GM23338 (cell line): ENCODE measurements around the gene NR1I2. TPM values are rescaled to one million over a fixed set of nuclear protein-coding genes. Genes with fewer than 3 reads are reported as not detected.

Source experiments
- ATAC-seq: fragments of 200-7000 bp; cut with Tn5 transposase; 3 replicates; pipeline ENCODE4 v1.9.1; 2020
- DNase-seq: peaks from one replicate; pipeline ENCODE4 v3.0.0-alpha.2; 2015; ENCODE audit warnings: low spot score
- H2AFZ ChIP-seq: fragments of 200-600 bp; sonication (generic); 2 replicates; pipeline ENCODE4 v1.8.0; 2016; ENCODE audit warnings: antibody characterized with exemption, mild to moderate bottlenecking, moderate library complexity
- H3F3A ChIP-seq: fragments of 200-600 bp; sonication (generic); replicated peaks from 2 replicates; pipeline ENCODE4 v1.8.0; 2017; ENCODE audit warnings: antibody characterized with exemption, mixed run types, low read depth
- H3K27ac ChIP-seq: fragments of 200-600 bp; sonication (generic); 2 replicates; pipeline ENCODE4 v1.6.1; 2016; ENCODE audit warnings: low read depth
- H3K27me3 ChIP-seq: fragments of 200-600 bp; sonication (generic); 2 replicates; pipeline ENCODE4 v1.8.0; 2016; ENCODE audit warnings: mild to moderate bottlenecking, mixed run types, moderate library complexity; ENCODE audit not compliant: insufficient read depth
- H3K36me3 ChIP-seq: fragments of 200-600 bp; sonication (generic); 2 replicates; pipeline ENCODE4 v1.8.0; 2016; ENCODE audit warnings: mild to moderate bottlenecking; ENCODE audit not compliant: insufficient read depth
- H3K4me1 ChIP-seq: fragments of 200-600 bp; sonication (generic); 2 replicates; pipeline ENCODE4 v1.8.0; 2016; ENCODE audit warnings: mild to moderate bottlenecking, moderate library complexity; ENCODE audit not compliant: insufficient read depth
- H3K4me2 ChIP-seq: fragments of 200-600 bp; sonication (generic); 2 replicates; pipeline ENCODE4 v1.7.1; 2017; ENCODE audit warnings: mixed run types
- H3K4me3 ChIP-seq: fragments of 200-600 bp; sonication (generic); 2 replicates; pipeline ENCODE4 v1.6.1; 2016; ENCODE audit warnings: mixed run types
- H3K79me2 ChIP-seq: fragments of 200-600 bp; sonication (generic); replicated peaks from 2 replicates; pipeline ENCODE4 v1.8.0; 2017; ENCODE audit warnings: mild to moderate bottlenecking; ENCODE audit not compliant: insufficient read depth
- H3K9me2 ChIP-seq: fragments of 200-600 bp; sonication (generic); 2 replicates; pipeline ENCODE4 v1.8.0; 2017; ENCODE audit not compliant: insufficient read depth
- H4K20me1 ChIP-seq: fragments of 200-600 bp; sonication (generic); replicated peaks from 2 replicates; pipeline ENCODE4 v1.8.0; 2017; ENCODE audit warnings: mild to moderate bottlenecking; ENCODE audit not compliant: insufficient read depth
- H3K27ac Mint-ChIP-seq: 2 replicates; pipeline ENCODE4 v1.8.0; 2020; ENCODE audit warnings: inconsistent platforms, mild to moderate bottlenecking, moderate library complexity, mixed read lengths
- H3K27me3 Mint-ChIP-seq: 3 replicates; pipeline ENCODE4 v1.8.0; 2022; ENCODE audit warnings: low read depth, mild to moderate bottlenecking, moderate library complexity, mixed read lengths, inconsistent platforms; ENCODE audit not compliant: insufficient read depth, poor library complexity
- H3K36me3 Mint-ChIP-seq: 3 replicates; pipeline ENCODE4 v1.8.0; 2021; ENCODE audit warnings: low read depth, mild to moderate bottlenecking, inconsistent platforms, moderate library complexity, mixed read lengths
- H3K4me1 Mint-ChIP-seq: 3 replicates; pipeline ENCODE4 v1.8.0; 2020; ENCODE audit warnings: mild to moderate bottlenecking, inconsistent platforms, mixed read lengths
- H3K4me3 Mint-ChIP-seq: 3 replicates; pipeline ENCODE4 v1.8.0; 2021; ENCODE audit warnings: moderate library complexity, mild to moderate bottlenecking, inconsistent platforms, mixed read lengths
- H3K9me3 Mint-ChIP-seq: 3 replicates; pipeline ENCODE4 v1.8.0; 2020; ENCODE audit warnings: moderate library complexity, mild to moderate bottlenecking, inconsistent platforms, mixed read lengths
- JUNB ChIP-seq: IDR thresholded peaks from one replicate; pipeline ENCODE4 v1.6.1; 2016; ENCODE audit warnings: antibody characterized with exemption; ENCODE audit not compliant: unreplicated experiment
- NANOG ChIP-seq: IDR thresholded peaks from 2 replicates; pipeline ENCODE4 v1.6.1; 2016; ENCODE audit warnings: antibody characterized with exemption, borderline replicate concordance
- STAT1 ChIP-seq: IDR thresholded peaks from one replicate; pipeline ENCODE4 v1.6.1; 2016; ENCODE audit warnings: antibody characterized with exemption; ENCODE audit not compliant: unreplicated experiment
- ZNF114 ChIP-seq: fragments of 250-450 bp; sonication (Bioruptor Pico); IDR thresholded peaks from 2 replicates; pipeline ENCODE4 v1.5.0; 2020; ENCODE audit warnings: mild to moderate bottlenecking, moderate library complexity
- polyA plus RNA-seq: library from polyadenylated mRNA; unstranded; fragments of >200 nt; fragmentation: Nextera tagmentation; extraction: Ambion mirVana; gene quantifications from 2 replicates; pipeline ENCODE4 v1.2.1, GENCODE V29; 2016
- total RNA-seq: library from RNA; depleted of rRNA; stranded (reverse); fragments of >200 nt; shearing (Covaris generic); gene quantifications from 2 replicates; pipeline ENCODE4 v1.2.3, GENCODE V29; 2014
- TF ChIP-seq, protein P1 (sequence below): fragments of 250-450 bp; sonication (Bioruptor Pico); IDR thresholded peaks from 2 replicates; pipeline ENCODE4 v1.5.0; 2020; ENCODE audit warnings: mild to moderate bottlenecking, moderate library complexity
- TF ChIP-seq, protein P2 (sequence below), 2 experiments: fragments of 200-600 bp in 1 of 2; sonication (generic) in 1 of 2; conservative IDR thresholded peaks; 2 replicates each; pipeline versions ENCODE4 v1.5.1 to v1.6.1; 2016 to 2017; ENCODE audit warnings: antibody characterized with exemption in 2 of 2, low read depth in 2 of 2, mild to moderate bottlenecking in 2 of 2, moderate library complexity in 1 of 2

NR1I2 gene
- total and polyA plus RNA-seq, 2 experiments from 2014 or later, result 0.89 to 4.4 TPM

DNA sequence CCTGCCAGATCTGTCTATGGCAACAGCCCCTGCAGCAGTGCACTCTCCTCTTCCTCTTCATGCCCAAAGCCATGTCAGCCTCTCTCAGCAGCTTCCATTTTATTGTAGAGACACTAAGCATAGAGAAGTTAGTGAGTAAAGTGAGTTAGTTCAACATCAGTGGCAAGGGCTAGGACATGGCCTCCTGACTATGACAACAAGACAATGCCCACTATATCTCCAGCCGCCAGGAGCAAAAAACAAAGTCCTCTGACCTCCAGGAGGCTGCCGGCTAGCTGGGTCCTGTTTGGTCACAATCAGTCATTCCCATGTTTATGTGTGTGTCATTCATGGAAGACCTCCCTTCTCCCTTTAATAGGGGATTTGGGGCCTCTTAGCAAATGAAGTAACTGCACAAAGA, 14.9 kb downstream of the NR1I2 start (continued):
- TF ChIP-seq, protein P1, sequence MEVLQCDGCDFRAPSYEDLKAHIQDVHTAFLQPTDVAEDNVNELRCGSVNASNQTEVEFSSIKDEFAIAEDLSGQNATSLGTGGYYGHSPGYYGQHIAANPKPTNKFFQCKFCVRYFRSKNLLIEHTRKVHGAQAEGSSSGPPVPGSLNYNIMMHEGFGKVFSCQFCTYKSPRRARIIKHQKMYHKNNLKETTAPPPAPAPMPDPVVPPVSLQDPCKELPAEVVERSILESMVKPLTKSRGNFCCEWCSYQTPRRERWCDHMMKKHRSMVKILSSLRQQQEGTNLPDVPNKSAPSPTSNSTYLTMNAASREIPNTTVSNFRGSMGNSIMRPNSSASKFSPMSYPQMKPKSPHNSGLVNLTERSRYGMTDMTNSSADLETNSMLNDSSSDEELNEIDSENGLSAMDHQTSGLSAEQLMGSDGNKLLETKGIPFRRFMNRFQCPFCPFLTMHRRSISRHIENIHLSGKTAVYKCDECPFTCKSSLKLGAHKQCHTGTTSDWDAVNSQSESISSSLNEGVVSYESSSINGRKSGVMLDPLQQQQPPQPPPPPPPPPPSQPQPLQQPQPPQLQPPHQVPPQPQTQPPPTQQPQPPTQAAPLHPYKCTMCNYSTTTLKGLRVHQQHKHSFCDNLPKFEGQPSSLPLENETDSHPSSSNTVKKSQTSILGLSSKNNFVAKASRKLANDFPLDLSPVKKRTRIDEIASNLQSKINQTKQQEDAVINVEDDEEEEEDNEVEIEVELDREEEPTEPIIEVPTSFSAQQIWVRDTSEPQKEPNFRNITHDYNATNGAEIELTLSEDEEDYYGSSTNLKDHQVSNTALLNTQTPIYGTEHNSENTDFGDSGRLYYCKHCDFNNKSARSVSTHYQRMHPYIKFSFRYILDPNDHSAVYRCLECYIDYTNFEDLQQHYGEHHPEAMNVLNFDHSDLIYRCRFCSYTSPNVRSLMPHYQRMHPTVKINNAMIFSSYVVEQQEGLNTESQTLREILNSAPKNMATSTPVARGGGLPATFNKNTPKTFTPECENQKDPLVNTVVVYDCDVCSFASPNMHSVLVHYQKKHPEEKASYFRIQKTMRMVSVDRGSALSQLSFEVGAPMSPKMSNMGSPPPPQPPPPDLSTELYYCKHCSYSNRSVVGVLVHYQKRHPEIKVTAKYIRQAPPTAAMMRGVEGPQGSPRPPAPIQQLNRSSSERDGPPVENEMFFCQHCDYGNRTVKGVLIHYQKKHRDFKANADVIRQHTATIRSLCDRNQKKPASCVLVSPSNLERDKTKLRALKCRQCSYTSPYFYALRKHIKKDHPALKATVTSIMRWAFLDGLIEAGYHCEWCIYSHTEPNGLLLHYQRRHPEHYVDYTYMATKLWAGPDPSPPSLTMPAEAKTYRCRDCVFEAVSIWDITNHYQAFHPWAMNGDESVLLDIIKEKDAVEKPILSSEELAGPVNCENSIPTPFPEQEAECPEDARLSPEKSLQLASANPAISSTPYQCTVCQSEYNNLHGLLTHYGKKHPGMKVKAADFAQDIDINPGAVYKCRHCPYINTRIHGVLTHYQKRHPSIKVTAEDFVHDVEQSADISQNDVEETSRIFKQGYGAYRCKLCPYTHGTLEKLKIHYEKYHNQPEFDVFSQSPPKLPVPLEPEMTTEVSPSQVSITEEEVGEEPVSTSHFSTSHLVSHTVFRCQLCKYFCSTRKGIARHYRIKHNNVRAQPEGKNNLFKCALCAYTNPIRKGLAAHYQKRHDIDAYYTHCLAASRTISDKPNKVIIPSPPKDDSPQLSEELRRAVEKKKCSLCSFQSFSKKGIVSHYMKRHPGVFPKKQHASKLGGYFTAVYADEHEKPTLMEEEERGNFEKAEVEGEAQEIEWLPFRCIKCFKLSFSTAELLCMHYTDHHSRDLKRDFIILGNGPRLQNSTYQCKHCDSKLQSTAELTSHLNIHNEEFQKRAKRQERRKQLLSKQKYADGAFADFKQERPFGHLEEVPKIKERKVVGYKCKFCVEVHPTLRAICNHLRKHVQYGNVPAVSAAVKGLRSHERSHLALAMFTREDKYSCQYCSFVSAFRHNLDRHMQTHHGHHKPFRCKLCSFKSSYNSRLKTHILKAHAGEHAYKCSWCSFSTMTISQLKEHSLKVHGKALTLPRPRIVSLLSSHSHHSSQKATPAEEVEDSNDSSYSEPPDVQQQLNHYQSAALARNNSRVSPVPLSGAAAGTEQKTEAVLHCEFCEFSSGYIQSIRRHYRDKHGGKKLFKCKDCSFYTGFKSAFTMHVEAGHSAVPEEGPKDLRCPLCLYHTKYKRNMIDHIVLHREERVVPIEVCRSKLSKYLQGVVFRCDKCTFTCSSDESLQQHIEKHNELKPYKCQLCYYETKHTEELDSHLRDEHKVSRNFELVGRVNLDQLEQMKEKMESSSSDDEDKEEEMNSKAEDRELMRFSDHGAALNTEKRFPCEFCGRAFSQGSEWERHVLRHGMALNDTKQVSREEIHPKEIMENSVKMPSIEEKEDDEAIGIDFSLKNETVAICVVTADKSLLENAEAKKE (CRISPR knock-in tag), result no peak
- TF ChIP-seq STAT1, result no peak

DNA sequence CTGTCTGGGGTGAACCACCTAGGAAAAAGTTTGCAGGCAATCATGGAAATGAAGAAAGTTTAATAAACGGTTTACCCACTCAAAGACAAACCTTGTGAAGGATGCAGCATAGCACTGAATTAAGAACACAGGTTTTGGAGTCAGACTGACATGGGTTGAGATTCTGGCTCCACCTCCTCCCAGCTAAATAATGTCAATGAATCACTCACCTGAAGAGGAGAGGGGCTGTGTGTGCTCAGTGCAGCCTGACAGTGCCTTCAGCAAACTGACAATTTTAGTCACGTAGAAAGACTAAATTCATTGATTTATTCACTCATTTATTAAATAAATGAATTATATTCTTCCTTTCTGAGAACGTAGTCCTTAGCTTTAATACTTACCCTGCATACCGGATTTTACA, 18.9 kb downstream of the NR1I2 start:
- H3K27ac ChIP-seq, result no peak overlapping the region
- no peak for DNase-seq
- H3K36me3 ChIP-seq, result no peaks in the 10 kb centered on the region
- H3K4me2 ChIP-seq, result no peak overlapping the region
- no peak for TF ChIP-seq NANOG
- TF ChIP-seq ZNF114 (CRISPR knock-in tag), result no peak
- TF ChIP-seq JUNB, result no peak
- TF ChIP-seq, protein P2, sequence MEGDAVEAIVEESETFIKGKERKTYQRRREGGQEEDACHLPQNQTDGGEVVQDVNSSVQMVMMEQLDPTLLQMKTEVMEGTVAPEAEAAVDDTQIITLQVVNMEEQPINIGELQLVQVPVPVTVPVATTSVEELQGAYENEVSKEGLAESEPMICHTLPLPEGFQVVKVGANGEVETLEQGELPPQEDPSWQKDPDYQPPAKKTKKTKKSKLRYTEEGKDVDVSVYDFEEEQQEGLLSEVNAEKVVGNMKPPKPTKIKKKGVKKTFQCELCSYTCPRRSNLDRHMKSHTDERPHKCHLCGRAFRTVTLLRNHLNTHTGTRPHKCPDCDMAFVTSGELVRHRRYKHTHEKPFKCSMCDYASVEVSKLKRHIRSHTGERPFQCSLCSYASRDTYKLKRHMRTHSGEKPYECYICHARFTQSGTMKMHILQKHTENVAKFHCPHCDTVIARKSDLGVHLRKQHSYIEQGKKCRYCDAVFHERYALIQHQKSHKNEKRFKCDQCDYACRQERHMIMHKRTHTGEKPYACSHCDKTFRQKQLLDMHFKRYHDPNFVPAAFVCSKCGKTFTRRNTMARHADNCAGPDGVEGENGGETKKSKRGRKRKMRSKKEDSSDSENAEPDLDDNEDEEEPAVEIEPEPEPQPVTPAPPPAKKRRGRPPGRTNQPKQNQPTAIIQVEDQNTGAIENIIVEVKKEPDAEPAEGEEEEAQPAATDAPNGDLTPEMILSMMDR (conservative IDR thresholded peaks at IDR 0.05; ENCODE audit: low read depth in 2 of 2), result no peak
- no peaks in the 10 kb centered on the region for H3K4me1 ChIP-seq
- no peaks in the 10 kb centered on the region for H3K27me3 ChIP-seq
- no peaks in the 10 kb centered on the region; the same call in 1 of the 2 replicates for H3K9me2 ChIP-seq
- no peaks in the 10 kb centered on the region for H3K79me2 ChIP-seq
- H3K4me3 Mint-ChIP-seq, result no peak overlapping the region
- peaks cover 4% of the 10 kb centered on the region for H3K27me3 Mint-ChIP-seq
- no peak overlapping the region for H3K27ac Mint-ChIP-seq
- peaks cover 2% of the 10 kb centered on the region for H3K4me1 Mint-ChIP-seq
- H3K36me3 Mint-ChIP-seq, result no peaks in the 10 kb centered on the region
- no peak overlapping the region for H2AFZ ChIP-seq
- no peaks in the 10 kb centered on the region for H3K9me3 Mint-ChIP-seq
- no peak for ATAC-seq
- H4K20me1 ChIP-seq, result no peaks in the 10 kb centered on the region
- no peak overlapping the region for H3K4me3 ChIP-seq
- H3F3A ChIP-seq, result no peaks in the 10 kb centered on the region
